Thoracic aorta (tissue), 2 donors: ENCODE measurements around the gene MAPK8IP2. TPM values are rescaled to one million over a fixed set of nuclear protein-coding genes. Genes with fewer than 3 reads are reported as not detected.
A peak's percentile ranks its signal among the peaks of the same experiment; 100 is the strongest.

Source experiments
- ATAC-seq: fragments of 150-250 bp; one replicate; pipeline ENCODE4 v1.8.0; 2017; ENCODE audit warnings: low read depth; ENCODE audit not compliant: insufficient number of reproducible peaks, low FRiP score
- DNase-seq: peaks from one replicate; pipeline ENCODE4 v3.0.0-alpha.2; 2020; ENCODE audit warnings: low spot score
- H3K27ac ChIP-seq, 2 donors: fragments of 200-600 bp; sonication (generic); 1 replicate in 1 of 2; 2 replicates in 1 of 2; pipeline ENCODE4 v1.5.1; 2016; ENCODE audit warnings: mild to moderate bottlenecking in 2 of 2, moderate library complexity in 2 of 2
- H3K27me3 ChIP-seq: fragments of 200-600 bp; sonication (generic); replicated peaks from 2 replicates; pipeline ENCODE4 v1.6.0; 2016; ENCODE audit warnings: mild to moderate bottlenecking; ENCODE audit not compliant: insufficient read depth
- H3K36me3 ChIP-seq: fragments of 200-600 bp; sonication (generic); one replicate; pipeline ENCODE4 v1.5.1; 2016
- H3K4me1 ChIP-seq, 2 donors: fragments of 200-600 bp; sonication (generic); 1 replicate in 1 of 2; 2 replicates in 1 of 2; pipeline versions ENCODE4 v1.5.1 to v1.6.0; 2016; ENCODE audit warnings: low read depth in 2 of 2, mild to moderate bottlenecking in 1 of 2; ENCODE audit not compliant: control insufficient read depth in 1 of 2
- H3K4me3 ChIP-seq: fragments of 200-600 bp; sonication (generic); 2 replicates; pipeline ENCODE4 v1.5.1; 2016; ENCODE audit warnings: mild to moderate bottlenecking
- H3K9me3 ChIP-seq: fragments of 200-600 bp; sonication (generic); 2 replicates; pipeline ENCODE4 v1.5.1; 2016
- total RNA-seq, 2 donors: library from RNA; depleted of rRNA; stranded (reverse); fragments of >200 nt; gene quantifications; one replicate each; pipeline versions ENCODE4 v1.1.0 to v1.2.3, GENCODE V29; 2016
- TF ChIP-seq, protein P1 (sequence below): fragments of 200-600 bp; sonication (generic); IDR thresholded peaks from one replicate; pipeline ENCODE4 v1.5.1; 2019; ENCODE audit warnings: antibody characterized with exemption

The MAPK8IP2 gene
- total RNA-seq, 2 donors from 2014 or later: 0.41 to 0.92 TPM

DNA sequence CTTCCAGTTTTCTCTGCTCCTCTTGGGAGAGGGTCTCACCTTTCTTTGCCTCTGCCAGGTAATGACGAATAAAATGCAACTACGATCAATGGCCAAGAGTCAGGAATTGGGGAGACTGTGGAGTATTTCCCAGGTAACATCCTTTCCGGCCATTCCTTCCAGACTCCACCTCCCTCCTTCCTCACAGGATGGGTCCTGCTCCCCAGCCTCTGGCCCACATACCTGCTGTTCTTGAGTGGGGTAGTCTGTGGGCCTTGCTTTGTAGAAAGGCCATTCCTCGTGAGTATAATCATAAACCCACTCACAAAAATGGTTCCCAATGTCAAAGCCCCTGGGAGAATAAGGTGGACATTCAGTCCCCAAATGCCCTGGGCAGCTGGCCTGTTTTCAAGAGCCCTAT lies 20.8 kb upstream of the MAPK8IP2 start:
- no peak for ATAC-seq
- no peaks in the 10 kb centered on the region for H3K36me3 ChIP-seq
- no peaks in the 10 kb centered on the region for H3K27me3 ChIP-seq
- H3K27ac ChIP-seq: no peak overlapping the region
- TF ChIP-seq, protein P1, sequence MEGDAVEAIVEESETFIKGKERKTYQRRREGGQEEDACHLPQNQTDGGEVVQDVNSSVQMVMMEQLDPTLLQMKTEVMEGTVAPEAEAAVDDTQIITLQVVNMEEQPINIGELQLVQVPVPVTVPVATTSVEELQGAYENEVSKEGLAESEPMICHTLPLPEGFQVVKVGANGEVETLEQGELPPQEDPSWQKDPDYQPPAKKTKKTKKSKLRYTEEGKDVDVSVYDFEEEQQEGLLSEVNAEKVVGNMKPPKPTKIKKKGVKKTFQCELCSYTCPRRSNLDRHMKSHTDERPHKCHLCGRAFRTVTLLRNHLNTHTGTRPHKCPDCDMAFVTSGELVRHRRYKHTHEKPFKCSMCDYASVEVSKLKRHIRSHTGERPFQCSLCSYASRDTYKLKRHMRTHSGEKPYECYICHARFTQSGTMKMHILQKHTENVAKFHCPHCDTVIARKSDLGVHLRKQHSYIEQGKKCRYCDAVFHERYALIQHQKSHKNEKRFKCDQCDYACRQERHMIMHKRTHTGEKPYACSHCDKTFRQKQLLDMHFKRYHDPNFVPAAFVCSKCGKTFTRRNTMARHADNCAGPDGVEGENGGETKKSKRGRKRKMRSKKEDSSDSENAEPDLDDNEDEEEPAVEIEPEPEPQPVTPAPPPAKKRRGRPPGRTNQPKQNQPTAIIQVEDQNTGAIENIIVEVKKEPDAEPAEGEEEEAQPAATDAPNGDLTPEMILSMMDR: no peak
- H3K4me3 ChIP-seq: no peak overlapping the region
- no peaks in the 10 kb centered on the region for H3K9me3 ChIP-seq
- peaks cover 7 to 29% of the 10 kb centered on the region in 2 donors for H3K4me1 ChIP-seq
- DNase-seq: no peak

DNA sequence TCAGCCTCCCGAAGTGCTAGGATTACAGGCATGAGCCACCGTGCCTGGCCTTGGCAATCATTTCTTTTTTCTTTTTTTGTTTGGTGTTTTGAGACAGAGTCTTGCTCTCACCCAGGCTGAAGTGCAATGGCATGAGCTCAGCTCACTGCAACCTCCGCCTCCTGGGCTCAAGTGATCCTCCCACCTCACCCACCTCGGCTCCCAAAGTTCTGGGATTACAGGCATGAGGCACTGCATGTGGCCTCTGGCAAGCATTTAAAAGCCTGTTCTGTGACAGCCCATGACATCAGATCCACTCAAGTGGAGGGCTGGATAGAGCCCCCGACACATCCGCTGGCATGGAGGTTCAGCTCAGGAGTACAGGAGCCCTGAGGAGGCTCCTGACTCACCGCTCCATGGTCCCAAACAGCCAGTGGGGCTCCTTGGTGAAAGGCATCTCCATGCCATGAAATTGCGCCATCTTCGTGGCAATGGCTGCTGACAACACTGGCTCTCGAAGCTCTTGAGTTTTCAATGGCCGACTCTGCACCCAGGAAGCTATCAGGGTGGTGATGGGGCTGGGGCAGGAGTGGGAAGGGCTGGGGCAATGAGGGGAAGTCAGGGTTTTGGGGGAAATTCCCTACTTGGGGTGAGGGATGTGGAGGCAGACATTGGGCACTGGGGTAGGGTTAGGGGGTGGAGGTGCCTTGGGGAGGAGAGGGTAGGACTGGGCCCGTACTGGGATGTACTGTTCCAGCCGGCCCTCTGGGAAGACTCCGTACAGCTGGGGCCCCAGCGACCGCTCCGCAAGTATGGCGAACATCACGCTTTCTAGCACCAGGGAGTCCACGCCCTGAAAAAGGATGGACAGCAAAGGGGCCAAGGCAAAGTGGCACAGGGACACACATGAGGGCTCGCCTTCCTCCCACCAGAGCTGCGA lies 19.3 kb upstream of the MAPK8IP2 start:
- Histone ChIP-seq H3K27ac (peak overlapping the region in 1 of 2 donors; percentile 94), H3K4me1 (peaks cover 7 to 29% of the 10 kb centered on the region in 2 donors), H3K27me3 (no peaks in the 10 kb centered on the region), H3K9me3 (no peaks in the 10 kb centered on the region), H3K4me3 (peak overlapping the region; percentile 88), H3K36me3 (no peaks in the 10 kb centered on the region)
- TF ChIP-seq, protein P1: no peak
- DNase-seq (no peak), ATAC-seq (no peak)

DNA sequence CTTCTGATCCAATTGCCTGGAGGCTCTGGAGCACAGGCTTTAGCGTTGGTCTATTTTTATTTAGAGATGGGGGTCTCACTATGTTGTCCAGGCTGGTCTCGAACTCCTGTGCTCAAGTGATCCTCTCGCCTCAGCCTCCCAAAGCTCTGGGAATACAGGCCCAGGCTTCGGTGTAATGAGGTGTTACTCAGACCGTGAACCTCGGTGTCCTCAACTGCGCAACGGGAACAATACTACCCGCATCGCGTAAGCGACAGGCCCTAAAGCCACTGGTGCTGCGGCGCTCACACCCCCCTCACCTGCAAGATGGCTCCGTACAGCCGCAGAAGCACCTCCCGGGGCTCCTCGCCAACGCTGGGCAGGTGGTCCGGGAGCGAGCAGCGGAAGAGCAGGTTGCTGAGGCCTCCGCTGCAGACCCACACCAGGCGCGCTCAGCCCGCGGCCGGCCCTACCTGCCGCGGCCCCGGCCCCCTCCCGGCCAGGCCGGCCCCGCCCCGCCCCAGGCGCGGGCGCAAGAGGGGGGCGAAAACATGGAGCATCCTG lies 18.6 kb upstream of the MAPK8IP2 start:
- Histone ChIP-seq H3K4me3 (peak overlapping the region; percentile 88), H3K27ac (peak overlapping the region; percentile 94 to 99), H3K9me3 (no peaks in the 10 kb centered on the region), H3K27me3 (no peaks in the 10 kb centered on the region), H3K36me3 (no peaks in the 10 kb centered on the region), H3K4me1 (peaks cover 7 to 29% of the 10 kb centered on the region in 2 donors)
- DNase-seq (no peak), ATAC-seq (no peak)
- TF ChIP-seq, protein P1: no peak

DNA sequence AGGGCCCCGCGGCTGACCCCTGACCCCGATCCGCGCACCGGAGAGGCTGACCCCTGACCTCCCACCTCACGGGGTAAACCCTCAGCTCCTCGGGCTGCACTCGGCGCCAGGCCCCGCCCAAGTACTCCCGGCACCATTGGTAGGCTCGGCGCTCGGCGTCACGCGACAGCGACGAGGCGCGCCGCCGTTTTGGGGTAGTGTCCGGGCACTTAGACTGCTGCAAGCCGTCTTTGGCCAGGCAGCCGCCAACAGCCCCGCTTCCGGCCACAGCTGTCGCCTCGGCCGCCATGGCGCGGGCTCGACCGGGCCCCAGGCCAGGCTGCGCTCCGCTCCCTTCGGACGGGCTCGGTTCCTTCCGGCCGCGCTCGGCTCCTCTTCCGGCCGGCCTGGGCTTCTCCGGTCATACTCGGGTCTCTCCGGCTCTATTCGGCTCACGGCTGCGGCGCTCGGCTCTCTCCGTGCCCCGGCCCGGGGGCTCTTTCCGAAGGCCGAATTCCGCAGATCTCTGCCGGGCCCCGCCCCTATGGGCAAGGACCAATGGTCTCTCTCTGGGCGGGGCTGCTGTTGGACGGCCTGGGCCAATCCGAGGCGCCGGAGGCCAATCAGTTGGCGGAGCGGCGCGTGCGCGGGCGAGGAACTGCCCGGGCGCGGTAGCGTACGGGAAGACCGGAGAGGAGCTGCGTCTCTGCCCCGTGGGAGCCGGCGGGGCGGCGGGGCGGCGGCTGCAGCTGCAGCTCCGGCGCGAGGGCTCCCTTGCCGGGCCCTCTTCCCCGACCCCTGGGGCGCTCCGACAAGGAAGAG lies 17.9 kb upstream of the MAPK8IP2 start, which contains the start of gene CHKB:
Gene CHKB (minus strand): TSS at position 357 of the 801 bp plus-strand sequence. CDS start 68 bp downstream, at position 289.
- H3K27me3 ChIP-seq: no peaks in the 10 kb centered on the region
- no peaks in the 10 kb centered on the region for H3K9me3 ChIP-seq
- TF ChIP-seq, protein P1: no peak
- H3K4me3 ChIP-seq: peak within 1 kb of the TSS; percentile 88
- DNase-seq: peak; percentile 93
- peaks cover 7 to 29% of the 10 kb centered on the region in 2 donors for H3K4me1 ChIP-seq
- peak; percentile 92 for ATAC-seq
- no peaks in the 10 kb centered on the region for H3K36me3 ChIP-seq
- peak within 1 kb of the TSS; percentile 94 to 99 for H3K27ac ChIP-seq
